K562 (cell line): ENCODE data around the gene LIX1L. TPM values are rescaled to one million over a fixed set of nuclear protein-coding genes. Genes with fewer than 3 reads are reported as not detected.

ENCODE experiments used
- ARHGAP35 ChIP-seq: fragments of 450-650 bp; IDR thresholded peaks from 2 replicates; pipeline ENCODE4 v1.6.1; 2018; ENCODE audit not compliant: partially characterized antibody
- BCL6 ChIP-seq: fragments of 250-450 bp; sonication (Bioruptor Pico); IDR thresholded peaks from 2 replicates; pipeline ENCODE4 v1.4.0; 2020
- BCLAF1 ChIP-seq, 2 experiments: fragments of 450-650 bp in 1 of 2; IDR thresholded peaks; 2 replicates each; pipeline ENCODE4 v1.6.1; 2011 to 2017; ENCODE audit warnings: low read depth in 2 of 2, antibody characterized with exemption in 1 of 2, borderline replicate concordance in 1 of 2, low read length in 1 of 2, mild to moderate bottlenecking in 1 of 2, mixed read lengths in 1 of 2; ENCODE audit not compliant: control insufficient read depth in 1 of 2
- CHCHD3 ChIP-seq: fragments of 250-450 bp; sonication (Bioruptor Pico); IDR thresholded peaks from 2 replicates; pipeline ENCODE4 v2.1.2; 2022; ENCODE audit warnings: mild to moderate bottlenecking
- DIDO1 ChIP-seq: fragments of 450-650 bp; IDR thresholded peaks from 2 replicates; pipeline ENCODE4 v1.6.1; 2016; ENCODE audit warnings: low read depth, missing biosample characterization, missing genetic modification characterization
- DMBX1 ChIP-seq: fragments of 250-450 bp; sonication (Bioruptor Pico); IDR thresholded peaks from 2 replicates; pipeline ENCODE4 v1.8.0; 2022; ENCODE audit warnings: inconsistent platforms, mild to moderate bottlenecking, moderate library complexity, borderline replicate concordance
- EGR1 ChIP-seq: fragments of 450-650 bp; conservative IDR thresholded peaks from 2 replicates; pipeline ENCODE4 v1.6.1; 2017; ENCODE audit warnings: mild to moderate bottlenecking
- FOS ChIP-seq: IDR thresholded peaks from 3 replicates; pipeline ENCODE4 v1.6.1; 2011; ENCODE audit not compliant: insufficient read length; ENCODE audit errors: extremely low read depth
- GATAD2A ChIP-seq: fragments of 450-650 bp; IDR thresholded peaks from 2 replicates; pipeline ENCODE4 v1.6.1; 2017
- GTF2B ChIP-seq: IDR thresholded peaks from 2 replicates; pipeline ENCODE4 v1.6.1; 2011; ENCODE audit not compliant: insufficient read length; ENCODE audit errors: extremely low read depth
- HDAC8 ChIP-seq: fragments of 450-650 bp; IDR thresholded peaks from 2 replicates; pipeline ENCODE4 v1.6.1; 2016; ENCODE audit warnings: mild to moderate bottlenecking, missing genetic modification characterization, moderate library complexity, missing compliant biosample characterization
- HNRNPL ChIP-seq: fragments of 200-400 bp; formaldehyde crosslinking; IDR thresholded peaks from 2 replicates; pipeline ENCODE4 v1.6.1; 2017; ENCODE audit warnings: low read depth, mild to moderate bottlenecking, low read length
- IRF2 ChIP-seq: sonication (generic); formaldehyde crosslinking; IDR thresholded peaks from 2 replicates; pipeline ENCODE4 v1.8.1; 2022; ENCODE audit warnings: mild to moderate bottlenecking, missing genetic modification reagents
- MECOM ChIP-seq: fragments of 250-450 bp; sonication (Bioruptor Pico); IDR thresholded peaks from 2 replicates; pipeline ENCODE4 v1.8.0; 2022; ENCODE audit warnings: inconsistent platforms
- MNT ChIP-seq, 2 experiments: fragments of 450-650 bp; conservative IDR thresholded peaks; 2 replicates each; pipeline ENCODE4 v1.6.1; 2017; ENCODE audit warnings: mild to moderate bottlenecking in 2 of 2, moderate library complexity in 2 of 2
- PTTG1 ChIP-seq: fragments of 450-650 bp; IDR thresholded peaks from 2 replicates; pipeline ENCODE4 v1.6.1; 2016; ENCODE audit warnings: low read depth, mild to moderate bottlenecking, missing genetic modification characterization, missing compliant biosample characterization
- SMARCB1 ChIP-seq: IDR thresholded peaks from 2 replicates; pipeline ENCODE4 v1.6.1; 2011; ENCODE audit warnings: improper control_type of control experiment, low read depth; ENCODE audit not compliant: insufficient read length
- ZNF384 ChIP-seq: IDR thresholded peaks from 2 replicates; pipeline ENCODE4 v1.6.1; 2012; ENCODE audit warnings: low read depth, low read length, improper control_type of control experiment
- polyA plus RNA-seq, 8 experiments: library from polyadenylated mRNA; depleted of rRNA in 4 of 8; stranded (reverse) in 5 of 8; unstranded in 3 of 8; fragments of >200 nt; fragmentation: Nextera tagmentation in 2 of 8; fragmentation: Illumina TruSeq in 1 of 8; extraction: Ambion mirVana in 2 of 8; extraction: Trizol in 1 of 8; gene quantifications; 2 replicates each; pipeline versions ENCODE4 v1.2.1 to v1.2.3, GENCODE V29; 2011 to 2014; ENCODE audit warnings: inconsistent platforms in 1 of 8, missing spikeins in 1 of 8
- total RNA-seq, 7 experiments: library from RNA; depleted of rRNA in 6 of 7; stranded (reverse); fragments of >200 nt in 6 of 7; fragmentation: Illumina TruSeq in 2 of 7; extraction: Trizol in 2 of 7; gene quantifications; 2 replicates each; pipeline versions ENCODE4 v1.2.1 to v1.2.3, GENCODE V29; 2011 to 2021; ENCODE audit warnings: low replicate concordance in 1 of 7
- TF ChIP-seq, protein P1 (sequence below): fragments of 250-450 bp; sonication (Bioruptor Pico); IDR thresholded peaks from 2 replicates; pipeline ENCODE4 v1.5.0; 2021
- TF ChIP-seq, protein P2 (sequence below): fragments of 450-650 bp; formaldehyde crosslinking; IDR thresholded peaks from 2 replicates; pipeline ENCODE4 v1.4.0; 2020; ENCODE audit warnings: mild to moderate bottlenecking, moderate library complexity

LIX1L gene
- total and polyA plus RNA-seq, 9 of the 15 experiments (the other 6 are each of a cell fraction or from before 2014, with no cell fraction given): 4.6 to 26.5 (median 12.5) TPM

GRCh38 chr1:145991735-145992412 lies 34.1 kb upstream of the LIX1L start (continued):
- TF ChIP-seq MNT (conservative IDR thresholded peaks at IDR 0.05): 0 out of 4 replicates have a peak, but pooled peaks of 1 of the 2 experiments have one; percentile 16
- TF ChIP-seq GATAD2A: no peak
- no peak for TF ChIP-seq EGR1
- TF ChIP-seq PTTG1 (tag): no peak
- TF ChIP-seq BCL6 (CRISPR knock-in tag): peak; percentile 83
- TF ChIP-seq DMBX1 (CRISPR knock-in tag): no peak; the same call in 1 of the 2 replicates
- 0 out of 2 replicates have a peak, but pooled peaks have one; percentile 26 for TF ChIP-seq ZNF384
- 0 out of 2 replicates have a peak, but pooled peaks have one; percentile 83 for TF ChIP-seq CHCHD3 (CRISPR knock-in tag)
- no peak for TF ChIP-seq DIDO1 (tag)
- TF ChIP-seq, protein P1, sequence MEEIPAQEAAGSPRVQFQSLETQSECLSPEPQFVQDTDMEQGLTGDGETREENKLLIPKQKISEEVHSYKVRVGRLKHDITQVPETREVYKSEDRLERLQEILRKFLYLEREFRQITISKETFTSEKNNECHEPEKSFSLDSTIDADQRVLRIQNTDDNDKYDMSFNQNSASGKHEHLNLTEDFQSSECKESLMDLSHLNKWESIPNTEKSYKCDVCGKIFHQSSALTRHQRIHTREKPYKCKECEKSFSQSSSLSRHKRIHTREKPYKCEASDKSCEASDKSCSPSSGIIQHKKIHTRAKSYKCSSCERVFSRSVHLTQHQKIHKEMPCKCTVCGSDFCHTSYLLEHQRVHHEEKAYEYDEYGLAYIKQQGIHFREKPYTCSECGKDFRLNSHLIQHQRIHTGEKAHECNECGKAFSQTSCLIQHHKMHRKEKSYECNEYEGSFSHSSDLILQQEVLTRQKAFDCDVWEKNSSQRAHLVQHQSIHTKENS (CRISPR knock-in tag): no peak; the same call in 1 of the 2 replicates
- no peak for TF ChIP-seq IRF2 (CRISPR knock-in tag)
- TF ChIP-seq HDAC8 (tag): no peak
- no peak for TF ChIP-seq HNRNPL
- TF ChIP-seq ARHGAP35: no peak
- TF ChIP-seq MECOM (CRISPR knock-in tag): no peak
- TF ChIP-seq, protein P2, sequence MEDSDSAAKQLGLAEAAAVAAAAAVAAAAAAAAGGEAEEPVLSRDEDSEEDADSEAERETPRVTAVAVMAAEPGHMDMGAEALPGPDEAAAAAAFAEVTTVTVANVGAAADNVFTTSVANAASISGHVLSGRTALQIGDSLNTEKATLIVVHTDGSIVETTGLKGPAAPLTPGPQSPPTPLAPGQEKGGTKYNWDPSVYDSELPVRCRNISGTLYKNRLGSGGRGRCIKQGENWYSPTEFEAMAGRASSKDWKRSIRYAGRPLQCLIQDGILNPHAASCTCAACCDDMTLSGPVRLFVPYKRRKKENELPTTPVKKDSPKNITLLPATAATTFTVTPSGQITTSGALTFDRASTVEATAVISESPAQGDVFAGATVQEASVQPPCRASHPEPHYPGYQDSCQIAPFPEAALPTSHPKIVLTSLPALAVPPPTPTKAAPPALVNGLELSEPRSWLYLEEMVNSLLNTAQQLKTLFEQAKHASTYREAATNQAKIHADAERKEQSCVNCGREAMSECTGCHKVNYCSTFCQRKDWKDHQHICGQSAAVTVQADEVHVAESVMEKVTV (CRISPR knock-in tag): peak; percentile 83
- TF ChIP-seq SMARCB1: no peak
- TF ChIP-seq BCLAF1 (IDR thresholded peaks at IDR 0.05; ENCODE audit: borderline replicate concordance in 1 of 2, control insufficient read depth in 1 of 2, low read depth in 2 of 2, low read length in 1 of 2): peak in 1 of 2 experiments; percentile 81; a peak in 3 of 4 replicates
- no peak for TF ChIP-seq GTF2B
- TF ChIP-seq FOS: no peak
